SK-N-SH (cell line): ENCODE results near the gene GPR146.

Source experiments
- CTCF ChIP-seq: fragments of 200-600 bp; sonication (generic); IDR thresholded peaks from 2 replicates; pipeline ENCODE4 v1.6.1; 2017; ENCODE audit warnings: antibody characterized with exemption, mild to moderate bottlenecking, moderate library complexity
- ELF1 ChIP-seq: IDR thresholded peaks from 2 replicates; pipeline ENCODE4 v1.4.0; 2012
- EP300 ChIP-seq, 2 experiments: IDR thresholded peaks; 2 replicates each; pipeline versions ENCODE4 v1.4.0 to v1.6.1; 2012; ENCODE audit warnings: borderline replicate concordance in 1 of 2, low read depth in 1 of 2, low read length in 1 of 2
- FOXM1 ChIP-seq: IDR thresholded peaks from 2 replicates; pipeline ENCODE4 v1.4.0; 2012; ENCODE audit warnings: low read depth, mild to moderate bottlenecking
- GABPA ChIP-seq: IDR thresholded peaks from 2 replicates; pipeline ENCODE4 v1.4.0; 2012; ENCODE audit warnings: low read depth, mild to moderate bottlenecking
- MAX ChIP-seq: IDR thresholded peaks from 2 replicates; pipeline ENCODE4 v1.4.0; 2012; ENCODE audit warnings: low read depth
- MEF2A ChIP-seq: IDR thresholded peaks from 2 replicates; pipeline ENCODE4 v1.4.0; 2012; ENCODE audit warnings: low read depth, borderline replicate concordance
- MXI1 ChIP-seq: IDR thresholded peaks from 2 replicates; pipeline ENCODE4 v1.6.1; 2012; ENCODE audit warnings: mild to moderate bottlenecking, low read depth, low read length, improper control_type of control experiment
- NFIC ChIP-seq: IDR thresholded peaks from 2 replicates; pipeline ENCODE4 v1.4.0; 2012; ENCODE audit warnings: borderline replicate concordance
- POLR2AphosphoS5 ChIP-seq: IDR thresholded peaks from 2 replicates; pipeline ENCODE4 v1.6.1; 2012; ENCODE audit warnings: low read depth, low read length
- REST ChIP-seq: IDR thresholded peaks from 2 replicates; pipeline ENCODE4 v1.6.1; 2012; ENCODE audit warnings: mild to moderate bottlenecking, low read depth, low read length, moderate library complexity
- TEAD4 ChIP-seq: IDR thresholded peaks from 2 replicates; pipeline ENCODE4 v1.4.0; 2012; ENCODE audit warnings: mild to moderate bottlenecking, borderline replicate concordance; ENCODE audit not compliant: insufficient read depth
- USF1 ChIP-seq: IDR thresholded peaks from 2 replicates; pipeline ENCODE4 v1.4.0; 2012; ENCODE audit warnings: low read depth, borderline replicate concordance

- TF ChIP-seq TEAD4 (no peak), CTCF (no peak), MAX (no peak), USF1 (no peak), FOXM1 (no peak), GABPA (no peak), NFIC (no peak), REST (no peak), MEF2A (no peak), POLR2AphosphoS5 (no peak), ELF1 (no peak), MXI1 (no peak), EP300 (IDR thresholded peaks at IDR 0.05; ENCODE audit: borderline replicate concordance in 1 of 2, low read depth in 1 of 2, low read length in 1 of 2) (no peak)
Observed at GRCh38 chr7:999149-999879, 45.0 kb upstream of the GPR146 start.
